ENCODE results near the gene SLC7A7.

DNA sequence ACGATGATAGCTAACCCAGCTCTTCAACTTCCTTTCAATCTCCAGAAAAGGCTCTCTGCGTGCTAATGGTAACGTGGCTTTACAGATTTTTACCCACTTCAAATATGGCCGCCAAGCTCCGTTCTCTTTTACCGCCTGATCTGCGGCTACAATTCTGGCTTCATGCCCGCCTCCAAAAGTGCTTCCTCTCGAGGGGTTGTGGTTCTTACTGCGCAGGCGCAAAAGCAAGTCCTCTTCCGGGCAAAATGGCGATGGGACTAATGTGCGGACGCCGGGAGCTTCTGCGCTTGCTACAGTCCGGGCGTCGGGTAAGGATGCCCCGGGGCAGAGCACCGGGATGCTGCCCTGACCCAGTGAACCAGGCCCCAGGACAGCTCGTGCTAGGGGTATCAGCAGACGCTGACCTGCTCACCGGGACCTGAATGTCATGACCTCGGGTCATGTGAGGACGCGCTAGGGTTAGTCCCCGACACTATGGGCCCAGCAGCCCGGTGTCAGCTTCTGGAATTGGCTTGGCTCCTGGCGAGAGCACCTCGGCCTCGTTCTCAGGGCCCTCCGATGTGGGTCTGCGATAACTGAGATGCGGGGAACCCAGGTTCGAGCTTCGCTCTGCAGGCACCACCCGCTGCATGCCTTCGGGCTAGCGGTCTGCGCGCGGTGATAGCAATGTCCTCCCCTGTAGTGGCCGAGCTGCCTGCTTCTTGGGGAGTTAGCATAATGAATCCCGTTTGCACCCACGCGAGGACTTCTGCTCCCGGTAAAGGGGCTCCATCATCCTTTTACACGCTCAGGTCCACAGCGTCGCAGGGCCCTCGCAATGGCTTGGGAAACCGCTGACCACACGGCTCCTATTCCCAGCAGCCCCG, 48.5 kb downstream of the SLC7A7 start, which contains the start of gene OXA1L:
- TF ChIP-seq, protein P1, sequence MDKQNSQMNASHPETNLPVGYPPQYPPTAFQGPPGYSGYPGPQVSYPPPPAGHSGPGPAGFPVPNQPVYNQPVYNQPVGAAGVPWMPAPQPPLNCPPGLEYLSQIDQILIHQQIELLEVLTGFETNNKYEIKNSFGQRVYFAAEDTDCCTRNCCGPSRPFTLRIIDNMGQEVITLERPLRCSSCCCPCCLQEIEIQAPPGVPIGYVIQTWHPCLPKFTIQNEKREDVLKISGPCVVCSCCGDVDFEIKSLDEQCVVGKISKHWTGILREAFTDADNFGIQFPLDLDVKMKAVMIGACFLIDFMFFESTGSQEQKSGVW (CRISPR knock-in tag; IDR thresholded peaks at IDR 0.05; ENCODE audit: borderline replicate concordance) = 0 out of 2 replicates have a peak, but pooled peaks have one; percentile 86
- TF ChIP-seq, protein P2, sequence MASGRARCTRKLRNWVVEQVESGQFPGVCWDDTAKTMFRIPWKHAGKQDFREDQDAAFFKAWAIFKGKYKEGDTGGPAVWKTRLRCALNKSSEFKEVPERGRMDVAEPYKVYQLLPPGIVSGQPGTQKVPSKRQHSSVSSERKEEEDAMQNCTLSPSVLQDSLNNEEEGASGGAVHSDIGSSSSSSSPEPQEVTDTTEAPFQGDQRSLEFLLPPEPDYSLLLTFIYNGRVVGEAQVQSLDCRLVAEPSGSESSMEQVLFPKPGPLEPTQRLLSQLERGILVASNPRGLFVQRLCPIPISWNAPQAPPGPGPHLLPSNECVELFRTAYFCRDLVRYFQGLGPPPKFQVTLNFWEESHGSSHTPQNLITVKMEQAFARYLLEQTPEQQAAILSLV (CRISPR knock-in tag; IDR thresholded peaks at IDR 0.05; ENCODE audit: borderline replicate concordance) = peak; percentile 91
- TF ChIP-seq ATF7 (IDR thresholded peaks at IDR 0.05) (no peak), ATF7 (CRISPR knock-in tag; IDR thresholded peaks at IDR 0.05) (peak; percentile 82), TAF15 (IDR thresholded peaks at IDR 0.05; ENCODE audit: low read depth, low read length, poor library complexity, severe bottlenecking) (peak; percentile 95), CREM (IDR thresholded peaks at IDR 0.05) (peak; percentile 89), CREM (CRISPR knock-in tag; IDR thresholded peaks at IDR 0.05) (peak; percentile 47; the same call in 1 of the 2 replicates), CBX2 (IDR thresholded peaks at IDR 0.05; ENCODE audit: low read depth, low read length) (peak; percentile 63; the same call in 1 of the 2 replicates), CBX2 (CRISPR knock-in tag; IDR thresholded peaks at IDR 0.05; ENCODE audit: low read depth) (0 out of 2 replicates have a peak, but pooled peaks have one; percentile 49), EZH2 (conservative IDR thresholded peaks at IDR 0.05; ENCODE audit: low read depth, low read length) (peak; percentile 88)
- TF ChIP-seq, protein P3, sequence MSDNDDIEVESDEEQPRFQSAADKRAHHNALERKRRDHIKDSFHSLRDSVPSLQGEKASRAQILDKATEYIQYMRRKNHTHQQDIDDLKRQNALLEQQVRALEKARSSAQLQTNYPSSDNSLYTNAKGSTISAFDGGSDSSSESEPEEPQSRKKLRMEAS (IDR thresholded peaks at IDR 0.05) = peak; percentile 95
- TF ChIP-seq, protein P4, sequence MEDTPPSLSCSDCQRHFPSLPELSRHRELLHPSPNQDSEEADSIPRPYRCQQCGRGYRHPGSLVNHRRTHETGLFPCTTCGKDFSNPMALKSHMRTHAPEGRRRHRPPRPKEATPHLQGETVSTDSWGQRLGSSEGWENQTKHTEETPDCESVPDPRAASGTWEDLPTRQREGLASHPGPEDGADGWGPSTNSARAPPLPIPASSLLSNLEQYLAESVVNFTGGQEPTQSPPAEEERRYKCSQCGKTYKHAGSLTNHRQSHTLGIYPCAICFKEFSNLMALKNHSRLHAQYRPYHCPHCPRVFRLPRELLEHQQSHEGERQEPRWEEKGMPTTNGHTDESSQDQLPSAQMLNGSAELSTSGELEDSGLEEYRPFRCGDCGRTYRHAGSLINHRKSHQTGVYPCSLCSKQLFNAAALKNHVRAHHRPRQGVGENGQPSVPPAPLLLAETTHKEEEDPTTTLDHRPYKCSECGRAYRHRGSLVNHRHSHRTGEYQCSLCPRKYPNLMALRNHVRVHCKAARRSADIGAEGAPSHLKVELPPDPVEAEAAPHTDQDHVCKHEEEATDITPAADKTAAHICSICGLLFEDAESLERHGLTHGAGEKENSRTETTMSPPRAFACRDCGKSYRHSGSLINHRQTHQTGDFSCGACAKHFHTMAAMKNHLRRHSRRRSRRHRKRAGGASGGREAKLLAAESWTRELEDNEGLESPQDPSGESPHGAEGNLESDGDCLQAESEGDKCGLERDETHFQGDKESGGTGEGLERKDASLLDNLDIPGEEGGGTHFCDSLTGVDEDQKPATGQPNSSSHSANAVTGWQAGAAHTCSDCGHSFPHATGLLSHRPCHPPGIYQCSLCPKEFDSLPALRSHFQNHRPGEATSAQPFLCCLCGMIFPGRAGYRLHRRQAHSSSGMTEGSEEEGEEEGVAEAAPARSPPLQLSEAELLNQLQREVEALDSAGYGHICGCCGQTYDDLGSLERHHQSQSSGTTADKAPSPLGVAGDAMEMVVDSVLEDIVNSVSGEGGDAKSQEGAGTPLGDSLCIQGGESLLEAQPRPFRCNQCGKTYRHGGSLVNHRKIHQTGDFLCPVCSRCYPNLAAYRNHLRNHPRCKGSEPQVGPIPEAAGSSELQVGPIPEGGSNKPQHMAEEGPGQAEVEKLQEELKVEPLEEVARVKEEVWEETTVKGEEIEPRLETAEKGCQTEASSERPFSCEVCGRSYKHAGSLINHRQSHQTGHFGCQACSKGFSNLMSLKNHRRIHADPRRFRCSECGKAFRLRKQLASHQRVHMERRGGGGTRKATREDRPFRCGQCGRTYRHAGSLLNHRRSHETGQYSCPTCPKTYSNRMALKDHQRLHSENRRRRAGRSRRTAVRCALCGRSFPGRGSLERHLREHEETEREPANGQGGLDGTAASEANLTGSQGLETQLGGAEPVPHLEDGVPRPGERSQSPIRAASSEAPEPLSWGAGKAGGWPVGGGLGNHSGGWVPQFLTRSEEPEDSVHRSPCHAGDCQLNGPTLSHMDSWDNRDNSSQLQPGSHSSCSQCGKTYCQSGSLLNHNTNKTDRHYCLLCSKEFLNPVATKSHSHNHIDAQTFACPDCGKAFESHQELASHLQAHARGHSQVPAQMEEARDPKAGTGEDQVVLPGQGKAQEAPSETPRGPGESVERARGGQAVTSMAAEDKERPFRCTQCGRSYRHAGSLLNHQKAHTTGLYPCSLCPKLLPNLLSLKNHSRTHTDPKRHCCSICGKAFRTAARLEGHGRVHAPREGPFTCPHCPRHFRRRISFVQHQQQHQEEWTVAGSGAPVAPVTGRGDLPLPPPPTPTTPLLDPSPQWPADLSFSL (CRISPR knock-in tag; IDR thresholded peaks at IDR 0.05) = peak; percentile 75

Measured in HepG2 (cell line).